ENCODE measurements around the gene MRPL37.

Gene MRPL37

DNA sequence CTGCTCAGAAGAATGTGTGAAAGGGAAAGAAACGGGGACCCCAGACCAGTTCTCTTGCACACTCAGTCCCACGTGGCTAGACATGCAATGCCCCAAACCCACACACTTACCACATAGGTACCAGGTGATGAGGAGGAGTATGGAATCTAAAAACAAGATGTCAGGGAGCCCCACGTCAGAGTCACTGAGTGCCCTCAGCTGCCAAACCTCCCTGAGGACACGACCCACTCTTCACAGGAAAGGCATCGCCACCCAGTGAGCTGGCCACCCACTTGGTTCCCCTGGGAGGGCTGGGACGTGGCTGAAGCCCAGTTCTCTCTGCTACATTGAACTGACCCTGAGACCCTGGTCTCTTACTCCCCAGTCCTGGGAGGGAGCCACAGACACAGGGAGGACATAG is 41.4 kb downstream of the MRPL37 start:
- no peak for DNase-seq

GRCh38 chr1:54243022-54243421 is 43.1 kb downstream of the MRPL37 start:
- no peak for DNase-seq

- no peak for DNase-seq
Measured at GRCh38 chr1:54244655-54245054, 44.7 kb downstream of the MRPL37 start.

DNA sequence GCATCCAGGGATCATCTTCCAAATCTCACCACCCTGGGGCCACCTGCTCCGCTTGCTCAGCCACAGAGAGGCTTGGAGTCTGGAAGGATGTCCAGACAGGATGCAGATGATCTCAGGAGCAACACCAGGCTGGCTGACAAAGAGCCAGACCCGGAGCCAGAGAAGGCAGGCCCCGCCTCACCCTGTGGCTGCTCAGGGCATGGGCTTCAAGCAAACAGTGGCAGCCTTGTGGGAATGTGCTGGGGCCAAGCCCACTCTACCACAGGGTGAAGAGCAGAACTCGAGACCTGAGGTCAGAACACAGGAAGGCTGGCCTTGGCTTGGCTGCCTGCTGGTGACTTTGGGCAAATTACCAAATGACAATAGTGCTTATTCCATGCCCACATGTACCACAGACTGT is 45.5 kb downstream of the MRPL37 start:
- no peak for DNase-seq

DNA sequence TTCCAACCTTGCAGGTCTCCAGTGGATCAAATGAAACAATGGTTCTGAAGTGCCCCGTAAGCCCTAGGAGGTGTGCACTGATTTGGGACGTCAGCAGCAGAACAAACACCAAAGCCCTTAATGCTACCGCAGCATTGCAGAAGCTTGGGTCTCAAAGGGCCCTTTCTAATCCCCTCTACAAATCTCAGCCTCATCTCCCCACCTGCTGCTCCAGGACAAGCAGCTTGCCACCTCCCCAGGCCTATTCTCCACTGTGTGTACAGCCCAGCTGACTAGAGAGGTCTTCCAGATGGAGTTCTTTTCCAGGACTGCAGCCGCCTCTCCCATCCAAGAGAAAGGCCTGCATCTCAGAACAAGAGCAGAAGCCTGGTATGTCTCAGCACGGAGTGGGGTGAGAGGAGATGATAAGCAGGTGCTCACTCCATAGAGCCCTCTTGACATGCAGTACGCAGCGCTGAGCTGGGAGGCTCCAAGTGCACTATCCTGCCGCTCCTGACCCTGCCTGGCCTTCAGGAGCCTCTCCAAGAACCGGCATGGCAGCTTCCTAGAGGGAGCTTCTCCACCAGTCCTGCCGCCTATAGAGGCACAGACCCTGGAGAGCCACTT is 46.3 kb downstream of the MRPL37 start:
- DNase-seq: no peak

GRCh38 chr1:54247863-54248515 is 48.0 kb downstream of the MRPL37 start:
- no peak for DNase-seq

GRCh38 chr1:54248966-54249365 is 49.0 kb downstream of the MRPL37 start:
- no peak for DNase-seq

DNA sequence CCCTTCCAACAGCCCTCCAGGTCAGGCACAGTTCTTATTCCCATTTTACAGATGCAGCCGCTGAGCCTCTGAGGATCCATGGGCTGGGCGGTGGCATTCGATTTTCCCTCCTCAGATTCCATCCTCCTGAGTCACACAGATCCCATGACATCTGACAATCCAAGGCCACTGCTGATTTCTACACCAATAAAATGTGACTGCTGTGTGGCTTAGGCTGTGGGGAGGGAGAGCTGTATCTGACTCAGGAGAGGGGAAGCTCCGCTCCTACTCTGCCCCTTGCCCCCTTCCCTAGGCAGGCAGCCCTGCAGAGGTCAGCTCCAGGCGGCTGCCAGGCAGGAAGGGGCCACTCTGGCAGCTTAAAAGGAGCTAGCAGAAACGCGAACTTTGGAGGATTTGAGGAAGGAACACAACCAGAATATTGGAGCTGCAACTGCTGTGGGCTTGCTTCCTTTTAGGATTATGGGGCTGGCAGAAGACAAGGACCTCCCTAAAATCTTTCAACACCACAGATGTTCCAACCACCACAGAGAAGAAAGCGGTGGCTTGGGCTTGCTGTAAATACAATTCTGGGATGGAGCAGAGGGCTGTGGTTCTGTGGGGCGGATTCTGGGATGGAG is 50.0 kb downstream of the MRPL37 start:
- DNase-seq: no peak

DNA sequence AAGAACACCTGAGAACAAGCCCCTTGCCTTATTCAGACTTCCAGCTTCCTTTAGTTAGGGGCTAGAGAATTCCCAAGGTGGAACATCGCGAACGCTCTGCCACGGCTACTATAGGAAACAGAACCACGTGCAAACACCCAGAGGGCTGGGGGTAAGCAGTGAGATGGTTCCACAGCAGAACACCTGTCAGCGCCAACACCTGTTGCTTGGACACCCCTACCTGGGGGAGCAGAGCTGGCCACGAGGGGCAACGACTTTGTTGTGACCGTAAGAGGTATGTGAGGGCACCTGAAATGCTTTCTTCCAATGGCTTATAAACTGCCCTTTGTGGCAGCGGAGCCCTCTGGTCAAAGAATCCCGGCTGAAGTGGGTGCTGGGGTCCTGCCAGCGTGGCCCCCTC is 50.7 kb downstream of the MRPL37 start:
- no peak for DNase-seq

DNA sequence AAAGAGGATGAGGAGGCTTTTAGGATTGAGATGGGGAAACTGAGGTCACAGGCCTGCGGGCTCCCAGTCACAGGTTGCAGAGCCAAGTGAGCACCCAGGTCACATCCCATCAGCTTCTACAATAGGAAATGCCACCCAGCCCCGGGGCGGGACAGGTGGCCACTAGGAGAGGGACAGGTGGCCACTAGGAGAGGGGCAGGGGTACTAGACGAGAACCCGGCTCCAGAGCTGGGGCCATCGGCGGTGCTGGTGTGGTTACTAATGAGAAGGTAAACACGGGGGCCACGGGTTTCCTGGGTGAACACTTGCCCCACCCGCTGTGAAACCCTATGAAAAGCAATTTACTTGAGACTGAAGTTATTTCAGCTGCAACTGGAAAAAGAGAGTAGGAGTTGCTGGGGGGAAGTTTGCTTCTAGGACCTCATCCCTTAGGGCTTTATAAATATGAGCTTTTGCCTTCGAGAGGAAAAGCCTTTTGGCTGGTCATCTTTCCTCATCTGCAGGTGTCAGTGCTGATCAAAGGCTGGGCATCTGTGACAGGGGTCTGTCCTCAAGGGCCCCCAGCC is 52.5 kb downstream of the MRPL37 start:
- DNase-seq: no peak

DNA sequence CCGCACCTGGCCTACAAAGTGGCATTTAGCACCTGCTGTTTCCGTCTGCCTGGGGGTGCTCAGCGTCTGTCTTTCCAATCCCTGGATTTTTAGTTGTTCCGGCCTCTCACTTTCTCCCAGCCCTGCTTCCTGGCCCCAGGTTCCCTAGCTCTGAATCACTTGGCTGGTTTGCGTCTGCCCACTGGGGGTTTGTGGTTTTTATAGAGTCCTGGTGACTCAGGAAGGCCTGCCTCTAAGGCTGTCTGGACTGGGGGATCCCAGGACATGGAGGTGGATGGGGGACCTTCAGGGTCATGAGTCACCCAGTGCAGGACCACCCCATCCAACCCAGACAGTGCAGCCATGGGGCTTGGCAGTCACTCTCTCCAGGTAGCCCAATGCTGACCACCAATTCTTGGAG is 53.5 kb downstream of the MRPL37 start:
- DNase-seq: no peak

- no peak for DNase-seq
Measured at GRCh38 chr1:54254055-54254454, 54.1 kb downstream of the MRPL37 start.

DNA sequence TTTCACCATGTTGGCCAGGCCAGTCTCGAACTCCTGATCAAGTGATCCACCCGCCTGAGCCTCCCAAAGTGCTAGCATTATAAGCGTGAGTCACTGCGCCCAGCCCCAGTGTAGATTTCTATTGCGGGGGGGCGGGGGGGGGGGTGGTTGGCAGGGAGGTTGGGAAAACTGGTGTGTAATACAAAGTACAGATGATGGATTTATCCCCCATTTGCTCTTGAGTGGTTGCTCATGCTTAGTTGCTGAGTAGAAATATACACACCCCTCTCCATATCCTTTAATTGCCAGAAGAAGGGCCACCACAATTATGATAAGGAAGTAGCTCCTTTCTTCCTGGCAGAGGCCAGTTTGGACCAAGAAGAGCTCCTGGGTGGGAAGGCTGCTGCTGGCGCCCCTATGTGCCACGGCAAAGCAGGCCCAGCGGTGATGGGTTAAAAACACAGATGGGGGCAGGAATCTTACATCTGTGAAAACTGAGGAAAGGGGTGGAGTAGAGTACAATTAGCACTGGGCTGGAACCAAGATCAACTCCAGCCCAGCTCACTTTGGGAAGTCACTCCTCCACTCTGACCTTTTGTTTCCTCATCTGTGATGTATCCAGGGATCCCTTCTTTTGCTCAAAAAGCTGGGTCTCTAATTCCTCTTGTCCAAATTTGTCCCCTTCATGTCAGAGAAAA is 55.2 kb downstream of the MRPL37 start:
- DNase-seq: no peak

- DNase-seq: no peak
Measured at GRCh38 chr1:54256522-54257345, 56.8 kb downstream of the MRPL37 start.

DNA sequence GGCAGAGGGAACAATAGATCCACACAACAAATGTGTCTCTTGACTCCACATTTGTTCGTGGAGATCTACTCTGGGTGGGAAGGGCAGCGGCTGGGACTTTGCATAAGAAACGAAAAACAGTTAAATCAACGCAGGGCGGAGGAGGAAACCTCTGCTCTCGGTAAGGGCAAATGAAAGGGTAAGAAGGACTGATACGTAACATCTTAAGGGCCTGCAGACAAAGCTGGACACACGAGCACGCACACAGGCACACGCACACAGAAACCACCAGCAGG is 57.3 kb downstream of the MRPL37 start:
- DNase-seq: no peak

DNA sequence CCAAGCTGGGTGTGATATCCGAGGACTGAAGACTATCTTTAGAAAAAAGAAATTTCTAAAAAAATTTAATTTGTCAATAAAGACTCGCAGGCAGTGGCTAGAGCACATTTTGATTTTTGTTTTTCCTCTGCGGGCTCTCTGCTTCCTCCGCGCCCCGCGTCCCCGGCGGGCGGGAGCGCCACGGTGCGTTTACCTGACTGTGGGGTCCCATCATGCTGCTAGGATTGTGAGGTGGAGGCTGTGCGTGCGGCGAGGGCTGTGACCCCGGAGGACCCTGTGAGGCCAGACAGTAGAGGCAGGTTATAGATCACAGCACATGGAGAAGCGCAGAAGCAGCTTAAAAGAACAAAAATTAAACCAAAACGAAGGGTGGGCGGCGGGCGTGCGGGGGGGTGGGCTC is 57.9 kb downstream of the MRPL37 start:
- DNase-seq: no peak

DNA sequence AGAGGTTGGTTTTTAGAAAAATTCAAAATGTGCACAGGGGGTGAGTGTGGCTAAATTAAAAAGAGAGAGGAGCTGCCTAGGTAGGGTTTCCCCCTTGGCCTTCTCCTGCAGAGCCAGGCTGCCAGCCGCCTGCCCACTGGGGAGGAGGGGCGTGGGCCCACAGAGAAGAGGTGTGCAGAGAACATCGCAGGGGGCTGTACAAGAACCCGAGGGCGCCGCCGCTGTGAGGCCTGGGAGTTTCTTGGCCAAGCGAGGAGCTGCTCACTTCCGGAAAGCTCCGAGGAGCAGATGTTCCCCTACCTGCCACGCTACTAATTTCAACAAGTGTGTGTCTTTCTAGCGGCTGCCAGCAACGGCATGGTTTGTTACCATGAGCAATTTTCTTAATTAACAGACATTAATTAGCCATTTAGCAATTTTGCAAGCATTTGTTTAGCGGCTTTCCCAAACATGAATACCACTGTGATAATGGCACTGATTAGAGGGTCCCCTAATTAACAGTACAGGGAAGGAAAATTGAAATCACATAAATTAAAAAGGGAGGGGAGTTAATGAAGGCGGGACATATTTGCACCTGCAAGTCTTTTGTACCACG is 59.7 kb downstream of the MRPL37 start:
- DNase-seq: no peak

GRCh38 chr1:54260810-54261209 is 60.8 kb downstream of the MRPL37 start:
- no peak for DNase-seq

DNA sequence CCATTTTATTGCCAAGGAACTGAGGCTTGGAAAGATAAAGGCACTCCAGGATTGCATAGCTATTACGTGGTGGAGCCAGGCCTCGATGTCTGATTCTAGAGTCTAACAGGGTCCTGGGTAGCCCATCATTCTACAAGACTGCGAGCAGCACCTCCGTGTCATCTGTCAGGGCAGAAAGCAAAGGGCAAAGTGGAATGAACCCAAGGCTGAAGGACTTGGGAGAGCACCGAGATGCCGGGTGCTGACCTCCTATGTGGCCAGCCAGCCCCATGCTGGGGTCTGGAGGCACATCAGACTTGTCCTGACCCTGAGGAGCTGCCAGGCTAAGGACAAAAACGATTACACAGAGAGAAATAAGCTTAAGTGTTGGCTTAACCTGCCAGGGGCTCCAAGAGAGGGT is 62.3 kb downstream of the MRPL37 start:
- no peak for DNase-seq

- DNase-seq: no peak
Measured at GRCh38 chr1:54263601-54264226, 63.7 kb downstream of the MRPL37 start.

- no peak for DNase-seq
Measured at GRCh38 chr1:54265126-54265525, 65.2 kb downstream of the MRPL37 start.

DNA sequence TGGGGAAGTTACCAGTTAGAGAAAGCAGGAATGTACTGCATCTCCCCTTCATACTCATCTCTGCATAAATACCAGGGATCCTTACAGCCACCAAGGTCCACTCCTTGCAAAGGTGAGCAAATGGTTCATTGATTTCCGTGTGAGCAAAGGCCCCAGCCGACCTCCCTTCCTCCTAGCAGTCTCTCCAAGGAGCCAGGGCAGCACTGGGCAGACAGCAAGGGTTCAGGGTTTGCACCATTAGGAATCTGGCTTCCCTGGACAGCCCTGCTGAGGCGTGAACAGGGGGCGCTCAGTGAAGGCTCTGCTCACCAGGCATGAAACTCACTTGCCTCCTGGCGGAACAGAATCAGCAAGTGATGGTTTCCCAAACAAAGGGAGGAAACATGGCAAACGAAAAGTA is 65.7 kb downstream of the MRPL37 start:
- DNase-seq: no peak

Data from hippocampal formation (tissue), 2 donors.